Aorta (tissue), 5 donors: ENCODE measurements around the gene CHD1. TPM values are rescaled to one million over a fixed set of nuclear protein-coding genes. Genes with fewer than 3 reads are reported as not detected.

Source experiments
- ATAC-seq: fragments of 200-7000 bp; cut with Tn5 transposase; one replicate; pipeline ENCODE4 v1.9.1; 2022; ENCODE audit warnings: moderate library complexity; ENCODE audit not compliant: low FRiP score
- DNase-seq, 2 donors: peaks; one replicate each; pipeline ENCODE4 v3.0.0-alpha.2; 2020
- H3K27ac ChIP-seq, 2 donors: one replicate each; pipeline ENCODE4 v1.5.1; 2013; ENCODE audit warnings: low read length in 2 of 2, mild to moderate bottlenecking in 2 of 2, moderate library complexity in 2 of 2, control low read depth in 1 of 2, inconsistent platforms in 1 of 2, low read depth in 1 of 2
- H3K27me3 ChIP-seq, 2 donors: one replicate each; pipeline ENCODE4 v1.6.1; 2013; ENCODE audit warnings: control low read depth in 1 of 2, low read length in 1 of 2, mild to moderate bottlenecking in 1 of 2, moderate library complexity in 1 of 2; ENCODE audit not compliant: insufficient read depth in 2 of 2, control insufficient read depth in 1 of 2
- H3K36me3 ChIP-seq, 2 donors: one replicate each; pipeline ENCODE4 v1.6.1; 2013; ENCODE audit warnings: control low read depth in 1 of 2, low read length in 1 of 2, mild to moderate bottlenecking in 1 of 2; ENCODE audit not compliant: insufficient read depth in 2 of 2, control insufficient read depth in 1 of 2
- H3K4me1 ChIP-seq, 2 donors: one replicate each; pipeline ENCODE4 v1.6.1; 2013; ENCODE audit warnings: low read length in 2 of 2, control low read depth in 1 of 2, mild to moderate bottlenecking in 1 of 2, moderate library complexity in 1 of 2; ENCODE audit not compliant: insufficient read depth in 2 of 2, control insufficient read depth in 1 of 2
- H3K4me3 ChIP-seq, 2 donors: one replicate each; pipeline ENCODE4 v1.5.1; 2013; ENCODE audit warnings: low read length in 2 of 2, control low read depth in 1 of 2, mild to moderate bottlenecking in 1 of 2
- H3K9me3 ChIP-seq: one replicate; pipeline ENCODE4 v1.6.1; 2013; ENCODE audit warnings: mild to moderate bottlenecking, low read length; ENCODE audit not compliant: control insufficient read depth
- WGBS, 2 donors: extraction: QIAGEN DNeasy Blood & Tissue Kit; methylation state at CpG; one replicate each; pipeline ENCODE4 v1.1.7; 2013; 5-methylcytosine and 5-hydroxymethylcytosine counted together
- intact Hi-C, 2 donors: fragments of 100-400 bp; cut with DNase I; formaldehyde crosslinking; loops; one replicate each; pipeline versions ENCODE4 v1.14.2 to v1.15.0; 2022
- polyA plus RNA-seq, 2 donors: library from polyadenylated mRNA; stranded (reverse); fragments of 200-250 nt; gene quantifications; one replicate each; pipeline ENCODE4 v1.2.3, GENCODE V29; 2013
- total RNA-seq, 2 donors: library from RNA; stranded (reverse); fragmentation: NEBNext Ultra II Directional; extraction: Animal tissue kit (Norgen Biotek cat#: 25700); gene quantifications; one replicate each; pipeline ENCODE4 v1.2.1, GENCODE V29; 2021
- donor health status: healthy with polysubstance abuse.
- donor health status: Bipolar disorder and iron deficiency.
- donor health status: DM: no; HTN: no; CAD: no.
- donor health status: DM: no; HTN: no; CAD: no.
- donor health status: DM: yes; HTN: yes; CAD: no.

The CHD1 gene
- total and polyA plus RNA-seq, 4 donors: 5.9 to 51.8 (median 28.3) TPM

DNA sequence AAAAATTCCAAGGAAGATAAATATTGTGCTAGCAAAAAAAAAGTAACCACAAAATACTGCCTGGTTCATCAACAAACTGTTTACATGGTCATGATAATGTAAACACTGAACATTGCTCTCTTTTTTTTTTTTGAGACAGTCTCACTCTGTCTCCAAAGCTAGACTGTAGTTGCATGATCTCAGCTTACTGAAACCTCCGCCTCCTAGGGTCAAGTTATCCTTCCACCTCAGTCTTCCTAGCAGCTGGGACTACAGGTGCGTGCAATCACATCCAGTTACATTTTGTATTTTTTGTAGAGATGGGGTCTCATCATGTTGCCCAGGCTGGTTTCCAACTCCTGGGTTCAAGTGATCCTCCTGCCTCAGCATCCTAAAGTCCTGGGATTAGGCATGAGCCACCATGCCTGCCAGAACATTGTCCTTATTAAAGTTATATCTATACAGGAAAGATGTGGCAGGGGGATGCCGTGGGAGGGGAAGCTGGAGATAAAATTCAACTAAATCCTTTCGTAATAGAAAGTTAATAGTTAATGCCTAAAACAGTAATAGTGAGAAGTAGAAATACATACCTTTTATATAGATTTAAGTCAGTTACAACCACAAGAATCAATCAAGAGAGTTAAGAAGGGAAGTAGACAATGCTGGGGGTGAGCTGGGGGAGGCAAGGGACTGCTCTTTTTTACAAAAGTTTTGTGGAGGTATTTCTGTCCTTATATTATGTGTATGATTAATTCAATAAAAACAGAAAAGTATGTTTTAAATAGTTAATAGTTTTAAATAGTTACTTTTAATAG, 103.0 kb downstream of the CHD1 start:
- no peak for ATAC-seq
- Histone ChIP-seq H3K27ac (no peak overlapping the region), H3K27me3 (no peaks in the 10 kb centered on the region), H3K4me1 (no peaks in the 10 kb centered on the region), H3K36me3 (no peaks in the 10 kb centered on the region), H3K4me3 (no peak overlapping the region), H3K9me3 (no peaks in the 10 kb centered on the region)
- no peak for DNase-seq
- intact Hi-C loops: no loop called here
- WGBS, 2 donors: 83 to 91% methylated on average over 4 of the region's 4 CpGs

DNA sequence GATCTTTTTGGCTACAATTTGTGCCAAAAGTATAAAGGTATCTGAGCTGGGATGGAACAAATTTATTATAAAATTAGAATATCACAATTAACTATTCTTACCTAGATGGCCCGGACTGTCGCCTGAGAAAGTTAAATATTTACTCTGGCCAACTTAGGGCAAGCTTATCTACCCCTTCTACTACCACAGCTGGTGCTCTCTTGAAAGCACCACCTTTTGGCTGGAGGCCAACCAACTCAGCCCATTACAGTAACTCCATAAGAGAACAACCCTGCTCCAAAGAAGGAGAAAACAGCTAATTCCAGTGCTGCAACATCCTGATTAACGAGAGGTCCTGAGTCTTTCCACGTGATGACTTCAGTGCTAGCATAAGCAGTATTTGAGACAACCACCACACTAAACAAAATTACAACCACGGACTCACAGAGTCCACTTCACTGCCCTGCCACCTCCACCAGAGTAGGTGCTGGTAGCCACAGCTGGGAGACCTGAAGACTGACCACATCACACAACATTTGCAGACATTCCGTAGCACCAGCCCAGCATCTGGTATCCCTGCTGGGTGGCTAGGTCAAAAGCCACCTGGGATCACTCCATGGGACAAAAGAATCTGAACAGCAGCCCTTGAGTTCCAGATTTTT, 112.1 kb downstream of the CHD1 start:
- H3K4me3 ChIP-seq: no peak overlapping the region
- whole genome bisulfite sequencing, 2 donors: 43 to 47% methylated on average over 6 of the region's 6 CpGs
- no peak for ATAC-seq
- H3K27me3 ChIP-seq: no peaks in the 10 kb centered on the region
- H3K9me3 ChIP-seq: no peaks in the 10 kb centered on the region
- intact Hi-C loops: no loop called here
- H3K4me1 ChIP-seq: no peaks in the 10 kb centered on the region
- H3K36me3 ChIP-seq: no peaks in the 10 kb centered on the region
- no peak for DNase-seq
- H3K27ac ChIP-seq: no peak overlapping the region

DNA sequence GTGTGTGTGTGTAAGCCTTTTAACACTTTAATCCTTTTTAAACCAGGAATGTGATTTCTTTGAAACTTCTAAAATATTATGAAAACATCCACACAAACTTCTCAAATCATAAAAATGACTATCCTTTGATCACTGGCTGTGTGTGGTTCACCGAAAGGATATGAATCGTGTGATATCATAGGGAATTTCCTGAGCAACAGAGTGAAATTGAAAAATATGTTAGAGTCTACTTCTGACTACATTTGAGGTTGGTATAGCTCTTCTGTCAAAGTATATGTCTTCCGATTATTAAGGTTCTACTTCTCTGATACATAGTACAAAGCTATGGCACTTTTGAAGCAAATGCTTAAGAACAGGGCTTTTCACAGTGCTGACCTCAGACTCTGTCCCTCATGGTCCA, 115.1 kb downstream of the CHD1 start:
- intact Hi-C loops: no loop called here
- Histone ChIP-seq H3K27ac (no peak overlapping the region), H3K27me3 (no peaks in the 10 kb centered on the region), H3K4me3 (no peak overlapping the region), H3K9me3 (no peaks in the 10 kb centered on the region), H3K36me3 (no peaks in the 10 kb centered on the region), H3K4me1 (no peaks in the 10 kb centered on the region)
- DNase-seq (no peak), ATAC-seq (no peak)
- 78 to 86% methylated on average over 3 of the region's 3 CpGs for WGBS, 2 donors

DNA sequence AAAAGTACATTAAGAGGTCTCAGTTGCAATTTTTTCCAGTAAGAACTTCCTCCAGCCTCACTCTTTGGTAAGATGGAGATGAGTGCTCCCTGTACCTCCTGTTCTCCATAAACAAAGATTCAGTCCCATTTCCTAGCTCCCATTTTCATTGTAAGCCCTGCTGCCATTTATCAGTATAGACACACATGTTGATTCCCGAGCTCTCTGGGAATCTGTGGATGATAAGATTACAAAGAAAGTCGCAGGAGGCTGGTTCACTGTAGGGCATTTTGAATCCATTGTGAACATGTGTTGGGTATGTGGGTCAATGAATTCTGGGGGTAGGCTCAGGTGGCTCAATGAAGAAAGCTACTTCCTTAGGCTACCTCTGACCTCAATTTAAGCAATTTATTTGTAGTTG, 118.6 kb downstream of the CHD1 start:
- no peaks in the 10 kb centered on the region for H3K4me1 ChIP-seq
- intact Hi-C loops: no loop called here
- H3K27ac ChIP-seq: no peak overlapping the region
- H3K36me3 ChIP-seq: no peaks in the 10 kb centered on the region
- no peak for ATAC-seq
- no peaks in the 10 kb centered on the region for H3K27me3 ChIP-seq
- WGBS, 2 donors: 44 to 57% methylated on average over 2 of the region's 2 CpGs
- no peak overlapping the region for H3K4me3 ChIP-seq
- no peak for DNase-seq
- no peaks in the 10 kb centered on the region for H3K9me3 ChIP-seq

DNA sequence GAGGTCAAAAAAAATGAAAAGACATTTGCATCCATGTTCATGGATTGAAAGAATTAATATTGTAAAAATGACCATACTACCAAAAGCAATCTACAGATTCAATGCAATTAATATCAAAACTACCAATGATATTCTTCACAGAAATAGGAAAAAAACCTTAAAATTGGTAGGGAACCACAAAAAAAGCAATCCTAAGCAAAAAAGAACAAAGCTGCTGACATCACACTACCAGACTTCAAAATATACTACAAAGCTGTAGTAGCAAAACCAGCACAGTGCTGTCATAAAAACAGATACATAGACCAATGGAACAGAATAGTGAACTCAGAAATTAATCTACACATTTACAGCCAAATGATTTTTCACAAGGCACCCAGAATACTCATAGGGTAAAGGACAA, 121.0 kb downstream of the CHD1 start:
- DNase-seq (no peak), ATAC-seq (no peak)
- Histone ChIP-seq H3K27me3 (no peaks in the 10 kb centered on the region), H3K27ac (no peak overlapping the region), H3K4me1 (no peaks in the 10 kb centered on the region), H3K4me3 (no peak overlapping the region), H3K9me3 (no peaks in the 10 kb centered on the region), H3K36me3 (no peaks in the 10 kb centered on the region)
- intact Hi-C loops: no loop called here

DNA sequence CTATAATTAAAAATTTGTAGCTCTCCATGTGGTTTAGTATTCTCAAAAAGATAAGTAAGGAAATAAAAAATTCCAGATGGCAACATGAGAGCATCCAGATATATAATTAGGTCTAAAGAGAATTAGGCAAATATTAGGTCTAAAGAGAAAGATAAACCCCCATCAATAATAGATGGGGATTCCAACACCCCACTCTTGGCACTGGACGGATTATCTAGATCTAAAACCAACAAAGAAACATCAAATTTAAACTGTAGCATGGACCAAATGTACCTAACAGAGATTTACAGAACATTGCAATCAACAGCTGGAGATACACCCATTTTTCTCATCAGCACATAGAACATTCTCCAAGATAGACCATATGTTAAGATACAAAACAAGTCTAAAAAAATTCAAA, 123.7 kb downstream of the CHD1 start:
- DNase-seq (no peak), ATAC-seq (no peak)
- Histone ChIP-seq H3K4me1 (no peaks in the 10 kb centered on the region), H3K4me3 (no peak overlapping the region), H3K9me3 (no peaks in the 10 kb centered on the region), H3K36me3 (no peaks in the 10 kb centered on the region), H3K27me3 (no peaks in the 10 kb centered on the region), H3K27ac (no peak overlapping the region)
- intact Hi-C loops: no loop called here
- 0 to 49% methylated on average over 1 of the region's 1 CpG for WGBS, 2 donors

DNA sequence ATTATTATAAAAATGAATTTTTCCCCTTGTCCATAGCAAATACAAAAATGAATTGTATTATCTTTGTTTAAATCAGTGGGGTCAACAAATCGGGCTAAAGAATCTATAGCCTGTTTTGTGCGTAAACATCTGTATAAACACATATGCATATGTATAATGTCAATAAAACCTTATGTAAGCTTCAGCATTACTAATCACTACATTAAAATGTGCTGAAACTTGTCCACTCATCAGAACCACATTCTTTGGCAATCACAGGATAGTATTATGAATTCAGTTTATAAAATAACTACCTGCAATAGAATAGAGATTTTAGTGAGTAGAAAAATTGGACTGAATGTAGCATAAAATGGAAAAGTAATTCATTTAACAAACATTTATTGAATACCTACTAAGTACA, 124.7 kb downstream of the CHD1 start:
- WGBS, 2 donors: 94 to 96% methylated on average over 2 of the region's 2 CpGs
- no peak overlapping the region for H3K4me3 ChIP-seq
- H3K36me3 ChIP-seq: no peaks in the 10 kb centered on the region
- no peaks in the 10 kb centered on the region for H3K27me3 ChIP-seq
- H3K9me3 ChIP-seq: no peaks in the 10 kb centered on the region
- intact Hi-C loops: no loop called here
- DNase-seq (no peak), ATAC-seq (no peak)
- no peak overlapping the region for H3K27ac ChIP-seq
- H3K4me1 ChIP-seq: no peaks in the 10 kb centered on the region
